Measurements from ENCODE around the gene FLYWCH2. TPM values are rescaled to one million over a fixed set of nuclear protein-coding genes. Genes with fewer than 3 reads are reported as not detected.

FLYWCH2 gene
- total and polyA plus RNA-seq, 2 of the 13 experiments (the other 11 are each of a cell fraction or from before 2014, with no cell fraction given) = 16.9 to 19.8 TPM

DNA sequence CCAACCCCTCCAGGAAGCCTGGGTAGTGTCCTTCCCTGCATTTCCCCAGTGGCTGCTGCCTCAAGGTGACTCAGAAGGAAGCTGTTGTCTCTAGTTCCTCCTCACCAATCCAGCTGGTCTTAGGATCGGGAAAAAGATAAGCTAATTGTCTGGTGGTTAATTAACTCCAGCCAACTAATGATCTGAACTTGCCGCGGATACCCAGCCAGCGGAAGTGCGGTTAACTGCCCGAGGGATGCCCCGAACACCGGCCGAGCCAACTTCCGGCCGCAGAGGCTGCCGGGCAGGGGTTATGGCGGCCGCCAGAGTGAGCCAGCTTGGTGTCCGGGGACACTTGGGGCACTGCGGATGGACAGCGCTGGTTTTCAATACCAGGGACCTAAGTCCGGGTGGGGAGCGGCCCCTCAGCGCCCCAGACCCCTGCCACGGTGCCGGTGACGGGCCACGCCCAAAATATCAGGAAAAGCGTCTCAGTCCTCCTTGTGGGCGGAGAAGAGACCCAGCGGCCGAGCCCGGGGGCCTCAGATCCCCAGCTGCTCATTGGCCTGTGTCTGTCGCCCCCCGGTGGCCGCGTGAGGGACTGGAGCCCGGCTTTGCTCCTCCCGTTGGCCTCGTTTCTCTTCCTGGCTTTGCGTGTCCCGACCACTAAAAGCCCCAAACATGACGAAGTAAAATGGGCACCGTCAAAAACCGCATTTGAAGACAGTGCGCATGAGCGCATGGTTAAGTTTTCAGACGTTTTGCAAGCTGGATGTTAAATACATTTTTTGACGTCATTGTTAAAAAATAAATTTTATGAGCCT is 14.8 kb upstream of the FLYWCH2 start (continued):
- TF ChIP-seq ZNF18 (CRISPR knock-in tag; IDR thresholded peaks at IDR 0.05; ENCODE audit: insufficient replicate concordance) = no peak
- TF ChIP-seq ZNF34 (CRISPR knock-in tag; IDR thresholded peaks at IDR 0.05; ENCODE audit: borderline replicate concordance) = peak; percentile 54; the same call in 1 of the 2 replicates
- peak; percentile 33; the same call in 1 of the 2 replicates for TF ChIP-seq AHR (CRISPR knock-in tag; IDR thresholded peaks at IDR 0.05)
- TF ChIP-seq ZSCAN21 (CRISPR knock-in tag; IDR thresholded peaks at IDR 0.05; ENCODE audit: borderline replicate concordance) = 0 out of 2 replicates have a peak, but pooled peaks have one; percentile 30
- 0 out of 2 replicates have a peak, but pooled peaks have one; percentile 31 for TF ChIP-seq ZSCAN12 (CRISPR knock-in tag; IDR thresholded peaks at IDR 0.05)
- TF ChIP-seq GPN1 (CRISPR knock-in tag; IDR thresholded peaks at IDR 0.05; ENCODE audit: borderline replicate concordance) = no peak
- TF ChIP-seq TCF7L2 (IDR thresholded peaks at IDR 0.05; ENCODE audit: low read depth, low read length) = no peak
- peak; percentile 45; the same call in 1 of the 2 replicates for TF ChIP-seq NCOA2 (CRISPR knock-in tag; IDR thresholded peaks at IDR 0.05)
- no peak for TF ChIP-seq SMARCC2 (IDR thresholded peaks at IDR 0.05)
- peak; percentile 73; the same call in 1 of the 2 replicates for TF ChIP-seq ZBTB21 (CRISPR knock-in tag; IDR thresholded peaks at IDR 0.05)
- TF ChIP-seq ZNF672 (CRISPR knock-in tag; IDR thresholded peaks at IDR 0.05) = no peak
- TF ChIP-seq ZNF343 (CRISPR knock-in tag; IDR thresholded peaks at IDR 0.05) = 0 out of 2 replicates have a peak, but pooled peaks have one; percentile 30
- no peak for TF ChIP-seq ZNF383 (CRISPR knock-in tag; IDR thresholded peaks at IDR 0.05; ENCODE audit: borderline replicate concordance)
- TF ChIP-seq PAXIP1 (CRISPR knock-in tag; conservative IDR thresholded peaks at IDR 0.05) = 0 out of 2 replicates have a peak, but pooled peaks have one; percentile 1
- no peak for TF ChIP-seq FOXK2 (IDR thresholded peaks at IDR 0.05)
- TF ChIP-seq, protein P1, sequence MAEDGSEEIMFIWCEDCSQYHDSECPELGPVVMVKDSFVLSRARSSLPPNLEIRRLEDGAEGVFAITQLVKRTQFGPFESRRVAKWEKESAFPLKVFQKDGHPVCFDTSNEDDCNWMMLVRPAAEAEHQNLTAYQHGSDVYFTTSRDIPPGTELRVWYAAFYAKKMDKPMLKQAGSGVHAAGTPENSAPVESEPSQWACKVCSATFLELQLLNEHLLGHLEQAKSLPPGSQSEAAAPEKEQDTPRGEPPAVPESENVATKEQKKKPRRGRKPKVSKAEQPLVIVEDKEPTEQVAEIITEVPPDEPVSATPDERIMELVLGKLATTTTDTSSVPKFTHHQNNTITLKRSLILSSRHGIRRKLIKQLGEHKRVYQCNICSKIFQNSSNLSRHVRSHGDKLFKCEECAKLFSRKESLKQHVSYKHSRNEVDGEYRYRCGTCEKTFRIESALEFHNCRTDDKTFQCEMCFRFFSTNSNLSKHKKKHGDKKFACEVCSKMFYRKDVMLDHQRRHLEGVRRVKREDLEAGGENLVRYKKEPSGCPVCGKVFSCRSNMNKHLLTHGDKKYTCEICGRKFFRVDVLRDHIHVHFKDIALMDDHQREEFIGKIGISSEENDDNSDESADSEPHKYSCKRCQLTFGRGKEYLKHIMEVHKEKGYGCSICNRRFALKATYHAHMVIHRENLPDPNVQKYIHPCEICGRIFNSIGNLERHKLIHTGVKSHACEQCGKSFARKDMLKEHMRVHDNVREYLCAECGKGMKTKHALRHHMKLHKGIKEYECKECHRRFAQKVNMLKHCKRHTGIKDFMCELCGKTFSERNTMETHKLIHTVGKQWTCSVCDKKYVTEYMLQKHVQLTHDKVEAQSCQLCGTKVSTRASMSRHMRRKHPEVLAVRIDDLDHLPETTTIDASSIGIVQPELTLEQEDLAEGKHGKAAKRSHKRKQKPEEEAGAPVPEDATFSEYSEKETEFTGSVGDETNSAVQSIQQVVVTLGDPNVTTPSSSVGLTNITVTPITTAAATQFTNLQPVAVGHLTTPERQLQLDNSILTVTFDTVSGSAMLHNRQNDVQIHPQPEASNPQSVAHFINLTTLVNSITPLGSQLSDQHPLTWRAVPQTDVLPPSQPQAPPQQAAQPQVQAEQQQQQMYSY (CRISPR knock-in tag; IDR thresholded peaks at IDR 0.05) = no peak; the same call in 1 of the 2 replicates
- TF ChIP-seq, protein P2, sequence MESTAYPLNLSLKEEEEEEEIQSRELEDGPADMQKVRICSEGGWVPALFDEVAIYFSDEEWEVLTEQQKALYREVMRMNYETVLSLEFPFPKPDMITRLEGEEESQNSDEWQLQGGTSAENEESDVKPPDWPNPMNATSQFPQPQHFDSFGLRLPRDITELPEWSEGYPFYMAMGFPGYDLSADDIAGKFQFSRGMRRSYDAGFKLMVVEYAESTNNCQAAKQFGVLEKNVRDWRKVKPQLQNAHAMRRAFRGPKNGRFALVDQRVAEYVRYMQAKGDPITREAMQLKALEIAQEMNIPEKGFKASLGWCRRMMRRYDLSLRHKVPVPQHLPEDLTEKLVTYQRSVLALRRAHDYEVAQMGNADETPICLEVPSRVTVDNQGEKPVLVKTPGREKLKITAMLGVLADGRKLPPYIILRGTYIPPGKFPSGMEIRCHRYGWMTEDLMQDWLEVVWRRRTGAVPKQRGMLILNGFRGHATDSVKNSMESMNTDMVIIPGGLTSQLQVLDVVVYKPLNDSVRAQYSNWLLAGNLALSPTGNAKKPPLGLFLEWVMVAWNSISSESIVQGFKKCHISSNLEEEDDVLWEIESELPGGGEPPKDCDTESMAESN (CRISPR knock-in tag; conservative IDR thresholded peaks at IDR 0.05) = peak; percentile 70; the same call in 1 of the 2 replicates
- TF ChIP-seq ELF1 (CRISPR knock-in tag; IDR thresholded peaks at IDR 0.05) = peak; percentile 73

Measured in HepG2 (cell line).